Endothelial cell of hepatic sinusoid (primary cell): ENCODE measurements around the gene ACOX3.

ENCODE experiments used
- in situ Hi-C: cut with HindIII; loops from 2 replicates; pipeline ENCODE4 v1.10.0; 2017; ENCODE audit warnings: low sequenced_read_pairs

ACOX3 gene

DNA sequence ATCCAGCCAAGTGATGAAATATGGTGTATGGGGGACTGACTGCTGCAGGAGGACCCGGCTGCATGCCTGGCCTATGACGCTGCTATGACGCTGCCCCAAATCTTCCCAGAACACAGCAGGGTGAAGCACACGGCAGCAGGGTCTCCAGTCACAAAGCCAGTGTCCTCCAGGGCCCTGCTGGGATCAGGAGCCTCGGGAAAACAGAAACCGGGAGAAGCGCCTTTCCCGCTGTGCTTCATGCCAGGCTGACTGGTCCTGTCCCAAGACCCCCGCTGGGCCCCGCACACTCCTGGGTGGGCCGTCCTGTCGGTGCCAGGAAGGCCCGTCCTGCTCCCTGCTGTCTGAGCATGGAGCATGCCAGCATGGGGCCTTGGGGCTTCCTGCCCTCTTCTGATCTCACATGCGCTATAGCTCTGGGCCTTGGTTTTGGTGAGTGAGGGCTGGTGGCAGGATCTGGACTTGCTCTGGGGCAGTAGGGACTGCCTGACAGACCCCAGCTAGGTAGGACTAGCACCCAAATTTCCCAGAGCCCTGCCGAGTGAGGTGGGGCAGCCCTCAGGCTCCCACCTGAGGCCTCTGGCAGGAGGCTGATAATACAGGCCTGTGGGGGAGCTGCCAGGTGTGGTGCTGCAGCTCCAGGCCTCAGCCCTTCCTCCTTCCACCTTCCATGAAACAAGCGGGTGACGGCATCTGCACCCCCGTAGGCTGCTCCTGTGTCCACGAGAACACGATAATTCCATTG, 64.0 kb downstream of the ACOX3 start:
- in situ Hi-C loops: no loop called here

DNA sequence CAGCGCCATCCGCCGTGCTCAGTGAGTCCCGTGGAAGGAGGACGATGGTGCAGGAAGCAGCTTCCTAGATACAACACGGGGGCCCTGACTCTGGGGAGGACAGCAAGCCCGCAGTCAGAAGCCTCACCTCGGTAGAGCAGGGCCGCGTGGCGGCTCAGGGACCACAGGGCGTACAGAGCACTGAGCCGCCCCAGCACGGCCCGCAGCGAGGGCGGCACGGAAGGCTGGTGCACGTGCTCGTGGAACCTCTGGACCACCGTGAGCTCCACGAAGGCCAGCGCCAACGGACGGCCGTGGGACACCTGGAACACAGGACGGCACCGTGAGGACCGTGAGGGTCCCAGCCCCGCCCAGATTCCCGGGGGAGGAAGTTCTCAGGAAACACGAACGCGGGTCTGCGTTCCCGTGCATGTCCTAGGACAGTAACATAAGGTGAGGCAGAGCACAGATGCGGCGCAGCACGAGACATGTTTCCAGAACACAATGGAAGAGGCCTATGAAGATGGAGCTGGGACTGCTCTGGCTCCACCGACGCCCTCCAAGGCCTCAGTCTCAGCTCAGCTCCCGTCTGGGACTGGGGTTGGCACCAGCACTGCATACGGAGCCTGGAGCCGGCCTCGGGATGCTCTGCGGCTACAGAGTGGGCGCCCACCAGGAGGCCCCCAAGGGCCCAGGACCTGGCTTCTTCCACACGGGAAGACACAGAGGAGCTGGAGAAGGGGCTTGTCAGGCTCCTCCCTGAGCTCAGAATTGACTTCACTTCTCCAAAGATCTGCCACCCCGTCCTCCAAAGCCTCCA, 65.5 kb downstream of the ACOX3 start:
- in situ Hi-C loops: no loop called here

DNA sequence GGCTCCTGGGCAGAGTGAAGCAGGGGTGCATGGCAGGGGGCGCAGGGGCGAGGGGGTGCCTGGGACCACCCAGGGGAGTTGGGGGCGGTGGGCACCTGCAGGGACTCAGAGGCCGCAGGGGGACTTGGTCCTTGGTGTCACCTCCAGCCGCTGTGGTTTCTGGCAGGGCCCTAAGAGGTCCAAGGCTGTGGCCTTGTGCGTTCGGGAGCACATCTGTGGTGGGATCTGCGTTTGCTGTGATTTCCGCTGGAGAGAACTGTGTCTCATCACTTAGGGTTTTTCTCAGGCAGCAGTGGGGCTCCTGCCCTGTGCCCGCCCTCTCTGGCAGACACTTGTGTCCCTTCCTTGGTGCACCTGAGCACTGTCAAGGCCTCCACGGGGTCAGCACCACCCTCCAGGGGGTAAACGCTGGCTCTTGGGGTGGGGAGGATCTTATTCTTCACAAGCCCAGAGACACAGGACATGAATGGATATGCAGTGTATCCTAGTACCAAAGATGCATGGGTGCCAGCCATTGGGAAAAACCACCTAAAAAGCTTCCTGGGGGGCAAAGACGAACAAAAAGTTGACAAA, 66.5 kb downstream of the ACOX3 start:
- in situ Hi-C loops: no loop called here

DNA sequence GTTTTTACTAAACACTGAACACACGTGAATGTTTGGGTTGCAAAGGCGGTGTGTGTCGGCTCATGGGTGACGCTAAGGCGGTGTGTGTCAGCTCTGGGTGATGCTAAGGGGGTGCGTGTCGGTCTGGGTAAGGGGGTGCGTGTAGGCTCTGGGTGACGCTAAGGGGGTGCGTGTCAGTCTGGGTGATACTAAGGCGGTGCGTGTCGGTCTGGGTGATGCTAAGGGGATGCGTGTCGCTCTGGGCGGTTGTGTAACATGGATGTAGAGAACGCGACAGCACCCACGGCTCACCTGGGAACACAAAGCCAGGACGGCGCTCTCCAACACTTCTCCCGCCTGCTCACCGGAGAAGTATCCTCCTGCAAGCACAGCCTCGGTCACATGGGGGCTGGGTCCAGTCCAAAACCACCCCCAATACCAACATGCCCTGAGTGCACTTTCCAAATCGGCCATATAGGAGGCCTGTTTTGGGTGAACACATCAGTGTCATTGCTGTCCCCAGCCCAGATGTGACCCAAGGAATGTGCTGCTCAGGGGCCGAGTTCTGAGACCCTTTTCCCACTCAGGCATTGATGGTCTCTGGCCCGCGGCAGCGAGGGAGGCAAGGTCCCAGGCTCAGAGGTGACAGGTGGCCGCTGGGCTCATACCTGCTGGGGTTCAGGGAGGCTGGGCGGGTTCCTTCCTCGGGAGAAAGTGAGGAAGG, 67.1 kb downstream of the ACOX3 start:
- in situ Hi-C loops: no loop called here

DNA sequence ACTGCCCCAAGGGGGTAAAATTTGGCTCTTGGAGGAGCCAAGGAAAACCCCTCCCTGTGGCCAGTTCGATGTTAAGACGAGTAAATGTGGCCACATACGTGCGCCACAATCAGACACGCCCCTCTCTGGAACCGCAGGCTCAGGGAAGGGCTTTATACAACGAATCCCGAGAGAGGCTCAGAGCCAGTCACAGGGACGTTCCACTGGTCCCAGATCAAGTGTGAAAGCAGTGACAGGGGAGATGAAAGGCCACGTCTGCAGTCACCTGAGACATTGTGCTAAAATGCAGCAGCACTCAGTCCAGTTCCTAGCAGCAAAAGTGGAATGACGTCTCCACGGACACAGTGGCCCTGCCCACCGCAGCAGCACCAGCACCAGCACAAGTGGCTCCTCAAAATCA, 68.0 kb downstream of the ACOX3 start:
- in situ Hi-C loops: no loop called here

DNA sequence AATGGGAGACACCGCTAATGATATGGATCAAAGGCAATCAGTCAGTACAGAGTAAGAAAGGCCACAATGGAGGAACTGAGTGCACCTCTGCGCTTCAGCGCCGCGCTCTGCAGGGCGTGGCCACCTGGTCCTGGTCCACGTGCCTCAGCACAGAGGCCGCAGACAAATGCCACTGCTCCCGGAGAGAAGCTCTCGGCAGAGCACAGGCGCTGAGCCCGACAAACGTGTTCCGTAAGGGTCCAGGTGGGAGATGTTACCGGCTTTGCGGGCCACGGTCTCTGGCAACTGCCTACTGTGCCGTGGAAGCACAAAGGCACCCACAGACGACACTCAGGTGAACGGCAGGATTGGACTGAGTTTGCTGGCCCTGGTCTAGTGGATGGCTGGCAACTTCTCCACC, 68.9 kb downstream of the ACOX3 start:
- in situ Hi-C loops: no loop called here

DNA sequence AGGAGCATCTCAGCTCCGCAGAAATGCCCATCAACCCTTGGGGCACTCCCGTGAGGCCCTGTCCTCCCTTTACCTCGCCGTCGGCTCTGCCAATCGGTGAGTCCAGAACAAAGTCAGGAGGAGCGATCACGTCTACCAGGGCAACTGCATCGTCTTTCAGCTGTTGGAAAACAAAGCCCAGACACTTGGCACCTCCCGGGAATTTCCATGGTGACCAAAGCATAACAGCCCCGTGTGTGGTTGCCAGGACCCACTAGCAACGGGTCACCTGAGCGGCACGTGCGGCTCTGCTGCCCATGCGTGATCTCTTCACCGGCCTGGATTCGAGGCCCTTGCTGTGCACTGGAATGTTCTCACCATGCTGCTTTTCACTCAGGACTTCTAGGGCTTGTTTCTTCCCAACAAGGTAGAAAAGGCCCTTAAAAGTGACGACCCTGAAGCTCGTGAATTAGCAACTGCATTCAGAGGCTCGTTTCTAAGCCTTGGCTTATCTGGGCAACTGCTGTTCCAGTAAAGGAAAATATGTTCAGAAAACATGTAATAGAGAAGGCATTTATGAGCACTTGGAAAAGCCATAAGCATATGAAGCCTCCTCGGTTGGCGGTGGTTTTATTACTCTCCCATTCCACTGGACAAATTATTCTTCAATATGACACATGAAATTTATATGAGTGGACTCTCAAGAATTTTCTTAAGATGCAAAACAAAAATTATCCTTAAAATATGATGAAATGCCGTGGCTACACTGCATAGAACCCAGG, 69.5 kb downstream of the ACOX3 start:
- in situ Hi-C loops: no loop called here

DNA sequence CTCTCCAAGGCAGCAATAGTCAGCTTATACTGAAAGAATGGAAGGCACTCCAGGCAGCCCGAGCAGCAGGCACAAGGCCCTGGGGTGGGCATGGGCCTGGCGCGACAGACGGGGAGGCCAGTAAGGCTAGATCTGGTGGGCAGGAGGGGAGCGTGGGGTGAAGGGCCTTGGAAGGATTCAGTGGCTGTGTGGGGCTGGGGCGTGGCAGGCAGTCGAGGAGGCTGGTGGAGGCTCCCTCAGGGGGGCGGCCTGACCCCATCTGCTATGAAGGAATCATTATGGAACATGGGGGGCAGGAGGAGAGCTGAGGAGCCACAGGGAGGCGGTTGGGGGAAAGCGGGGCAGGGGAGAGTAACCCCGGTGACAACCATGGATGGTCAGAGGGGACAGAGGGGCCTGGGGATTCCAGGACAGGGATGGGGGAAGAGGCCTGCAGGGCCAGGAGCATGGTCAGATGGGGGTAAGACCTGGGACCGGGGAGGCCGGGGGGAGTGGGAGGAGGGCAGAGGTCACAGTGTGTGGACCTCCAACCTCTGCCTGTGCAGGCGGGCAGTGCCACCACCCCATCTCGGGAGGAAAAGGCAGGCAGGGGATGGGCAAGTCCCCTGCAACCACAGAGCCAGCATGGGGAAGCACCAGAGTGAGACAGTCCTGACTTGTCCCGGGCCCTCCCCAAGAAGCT, 70.3 kb downstream of the ACOX3 start:
- in situ Hi-C loops: no loop called here

DNA sequence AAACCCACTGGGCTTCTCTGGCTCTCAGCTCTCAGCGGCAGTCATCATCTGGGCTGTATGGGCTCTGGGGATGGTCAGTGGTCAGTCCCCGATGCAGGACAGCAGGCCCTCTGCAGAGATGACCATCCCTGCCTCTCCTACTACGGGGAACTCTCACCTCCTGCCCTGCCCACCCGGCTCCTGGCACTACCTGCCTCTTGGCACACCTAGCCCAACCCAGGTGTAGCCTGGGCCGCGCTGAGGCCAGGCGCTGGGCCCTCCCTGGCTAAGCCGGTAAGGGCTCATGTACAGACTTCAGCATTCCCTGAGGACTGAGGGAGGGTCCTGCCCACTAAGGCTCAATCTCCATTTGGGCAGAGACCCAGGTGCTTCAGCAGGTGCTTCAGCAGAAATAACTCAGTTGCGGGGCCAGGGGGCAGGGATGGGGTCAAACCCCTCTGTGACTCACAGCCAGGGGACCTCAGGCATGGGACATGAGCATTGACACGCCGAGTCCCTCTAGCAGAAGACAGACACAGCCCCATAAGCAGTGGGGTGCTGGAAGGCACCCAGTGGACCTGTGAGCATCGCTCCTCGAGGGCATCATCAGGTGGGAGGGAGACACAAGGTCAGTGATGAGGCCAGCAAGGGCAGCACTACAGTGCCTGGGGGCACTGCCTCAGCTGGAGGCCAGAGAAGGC, 71.0 kb downstream of the ACOX3 start:
- in situ Hi-C loops: no loop called here

DNA sequence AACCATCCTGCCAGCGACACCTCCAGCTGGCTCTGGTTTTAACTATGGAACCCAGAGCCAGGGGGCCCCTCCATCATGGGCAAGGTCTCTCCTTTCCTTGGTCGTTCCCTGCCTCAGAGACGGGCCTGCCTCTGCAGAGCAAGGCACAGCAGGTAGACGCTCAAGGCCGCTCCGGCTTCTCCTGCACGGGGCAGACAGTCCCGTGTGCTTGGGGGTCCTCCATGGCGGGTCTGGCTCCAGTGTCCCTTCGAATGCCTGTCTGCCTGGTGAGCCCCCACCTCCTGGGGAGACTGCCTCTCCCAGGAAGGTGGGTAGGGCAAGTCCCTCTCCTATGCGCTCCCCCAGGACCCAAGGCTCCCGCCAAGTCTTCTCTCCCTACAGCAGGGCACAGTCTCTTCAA, 71.5 kb downstream of the ACOX3 start:
- in situ Hi-C loops: no loop called here

DNA sequence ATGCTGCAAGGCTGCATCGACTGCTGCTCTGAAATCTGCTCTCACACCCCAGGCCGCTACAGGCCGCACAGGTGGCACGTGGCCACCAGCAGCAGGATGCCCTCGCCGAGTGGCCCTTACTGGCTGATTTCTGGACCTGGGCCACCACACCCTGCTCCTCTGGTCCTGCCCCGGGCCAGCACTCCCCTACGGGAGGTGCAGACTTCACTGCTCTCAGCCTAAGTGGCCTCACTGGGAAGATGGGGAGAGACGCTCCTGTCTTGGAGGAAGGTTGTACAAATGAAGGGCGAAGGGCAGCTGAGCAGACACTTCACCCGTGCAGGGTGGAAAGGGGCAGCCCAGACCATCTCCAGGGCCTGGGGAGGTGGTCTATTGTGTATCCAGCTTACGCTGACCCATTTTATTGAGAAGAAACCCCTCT, 72.5 kb downstream of the ACOX3 start:
- in situ Hi-C loops: no loop called here

DNA sequence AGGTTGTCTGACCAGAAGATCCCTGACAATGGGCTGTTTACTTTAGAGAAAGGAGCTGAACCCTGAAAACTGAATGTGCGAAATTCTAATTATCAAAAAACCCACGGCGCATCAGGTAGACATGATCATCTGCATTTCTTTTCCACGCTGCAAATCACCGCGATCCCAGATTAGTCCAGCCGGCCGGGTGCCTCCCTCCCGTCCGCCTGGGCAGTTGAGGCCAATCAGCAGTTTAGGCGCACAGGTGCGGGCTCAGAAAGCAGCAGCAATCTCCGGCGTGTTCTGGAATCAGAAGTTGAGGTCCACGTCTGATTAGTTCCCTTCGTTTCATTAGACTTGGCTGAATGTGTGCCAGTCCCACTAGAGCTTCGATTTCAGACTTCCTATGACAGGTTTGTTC, 73.9 kb downstream of the ACOX3 start:
- in situ Hi-C loops: no loop called here

DNA sequence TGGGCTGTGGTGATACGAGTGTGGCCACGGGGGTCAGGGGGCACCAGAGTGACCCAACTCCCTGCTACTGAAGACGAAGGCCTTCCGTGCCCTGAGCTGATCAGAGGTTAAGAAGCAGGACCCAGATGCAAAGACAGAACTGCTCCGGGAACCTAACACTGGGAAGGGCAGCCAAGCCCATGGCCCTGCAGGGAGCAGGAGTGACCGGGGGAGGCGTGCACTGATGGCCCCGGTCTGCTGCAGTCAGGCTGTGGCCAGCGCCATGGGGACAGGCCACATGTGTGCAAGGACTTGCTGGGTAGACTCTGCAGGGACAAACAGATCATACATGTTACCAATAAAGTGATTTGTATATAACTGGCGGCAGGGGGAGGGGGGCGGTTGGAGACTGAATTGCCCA, 74.6 kb downstream of the ACOX3 start:
- in situ Hi-C loops: no loop called here

DNA sequence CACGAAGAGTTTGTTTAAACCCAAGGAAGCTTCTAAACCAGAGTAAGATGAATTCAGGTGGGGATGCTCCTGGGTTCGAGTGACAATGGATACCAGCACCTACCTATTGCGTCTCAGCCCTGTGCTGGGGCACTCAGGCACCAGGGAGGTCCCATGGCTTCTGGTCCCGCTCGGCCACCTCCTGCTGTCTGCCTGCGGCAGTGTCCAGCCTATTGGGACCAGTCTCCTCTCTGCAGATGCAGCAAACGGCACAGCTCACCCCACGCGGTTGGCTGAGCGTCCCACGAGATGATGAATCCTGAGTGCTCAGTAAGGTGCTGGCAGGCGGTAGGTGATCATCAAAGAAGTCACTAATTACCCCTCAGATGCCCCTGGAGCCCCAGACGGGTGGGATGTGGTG, 75.2 kb downstream of the ACOX3 start:
- in situ Hi-C loops: no loop called here

DNA sequence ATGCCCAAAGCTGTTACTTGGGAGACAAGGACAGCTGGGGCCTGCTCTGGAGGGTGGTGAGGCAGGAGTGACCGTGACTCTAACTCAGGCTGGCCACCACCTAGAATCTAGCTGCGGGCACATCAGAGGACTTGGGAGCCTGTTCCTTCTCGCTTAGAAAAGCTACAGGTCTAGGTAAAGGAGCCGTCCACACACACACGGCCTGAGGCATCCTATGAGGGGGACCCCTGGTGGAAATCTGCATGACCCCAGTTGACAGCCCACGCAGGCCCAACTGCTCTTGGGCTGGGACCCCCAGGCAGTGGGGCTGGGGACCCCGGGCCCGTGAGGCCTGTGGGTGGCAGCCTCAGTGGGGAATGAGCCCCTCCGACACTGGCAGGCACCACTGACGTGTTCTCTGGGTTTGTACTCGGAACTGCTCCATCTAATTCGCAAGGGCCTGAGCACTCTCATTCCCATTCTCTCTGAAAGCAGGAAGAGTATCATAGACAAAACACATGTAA, 75.6 kb downstream of the ACOX3 start:
- in situ Hi-C loops: no loop called here

DNA sequence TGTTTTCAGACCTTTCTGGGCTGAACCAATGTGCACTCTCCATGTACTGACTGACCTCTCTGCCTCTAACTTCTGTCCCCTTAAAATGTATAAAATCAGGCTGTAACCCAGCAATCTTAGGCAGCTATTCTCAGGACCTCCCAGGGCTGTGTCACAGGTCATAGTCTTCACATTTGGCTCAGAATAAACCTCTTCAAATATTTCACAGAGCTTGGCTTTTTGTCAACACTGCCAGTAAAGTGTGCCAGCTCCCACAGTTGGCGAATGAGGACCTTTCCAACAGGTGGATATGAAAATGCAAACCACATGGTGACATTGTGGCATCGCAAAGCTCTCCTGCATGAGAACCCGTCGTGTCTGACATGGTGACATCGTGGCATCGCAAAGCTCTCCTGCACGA, 76.4 kb downstream of the ACOX3 start:
- in situ Hi-C loops: no loop called here

DNA sequence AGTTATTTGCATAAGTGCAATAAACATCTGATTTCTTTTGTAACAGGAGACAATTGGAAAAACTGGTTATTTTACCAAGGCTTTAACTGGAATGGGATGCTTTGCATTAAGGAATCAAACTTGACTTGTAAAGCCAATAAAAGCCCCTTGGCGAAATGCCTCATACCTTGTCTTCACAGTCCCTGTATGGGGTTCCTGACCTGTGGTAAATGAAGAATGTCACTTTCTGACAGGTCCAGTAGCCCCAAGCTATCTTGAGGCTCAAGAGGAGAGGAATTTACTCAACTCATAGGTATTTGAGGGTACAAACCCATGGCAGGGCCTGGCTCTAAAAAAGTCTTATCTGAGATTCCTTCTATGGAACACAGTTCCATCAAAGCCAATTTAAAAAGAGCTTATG, 78.0 kb downstream of the ACOX3 start:
- in situ Hi-C loops: no loop called here

DNA sequence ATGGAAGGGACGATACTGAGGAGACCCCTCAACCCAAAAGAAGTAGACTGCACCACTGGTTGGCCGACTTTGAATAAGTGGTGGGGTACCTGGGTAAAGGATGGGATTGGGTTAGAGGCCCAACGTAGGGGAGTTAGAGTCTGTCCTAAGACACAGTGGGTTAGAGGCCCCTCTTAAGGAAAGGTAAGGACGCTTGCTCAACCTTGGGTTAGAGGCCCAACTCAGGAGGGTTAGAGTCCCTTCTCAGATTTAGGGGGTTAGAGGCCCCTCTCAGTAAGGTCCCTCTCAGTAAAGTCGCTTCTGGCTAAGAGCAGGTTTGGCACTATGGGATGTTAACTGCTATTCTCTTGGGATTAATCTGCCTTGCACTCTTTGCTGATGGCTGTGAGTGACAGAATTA, 81.3 kb downstream of the ACOX3 start:
- in situ Hi-C loops: no loop called here

DNA sequence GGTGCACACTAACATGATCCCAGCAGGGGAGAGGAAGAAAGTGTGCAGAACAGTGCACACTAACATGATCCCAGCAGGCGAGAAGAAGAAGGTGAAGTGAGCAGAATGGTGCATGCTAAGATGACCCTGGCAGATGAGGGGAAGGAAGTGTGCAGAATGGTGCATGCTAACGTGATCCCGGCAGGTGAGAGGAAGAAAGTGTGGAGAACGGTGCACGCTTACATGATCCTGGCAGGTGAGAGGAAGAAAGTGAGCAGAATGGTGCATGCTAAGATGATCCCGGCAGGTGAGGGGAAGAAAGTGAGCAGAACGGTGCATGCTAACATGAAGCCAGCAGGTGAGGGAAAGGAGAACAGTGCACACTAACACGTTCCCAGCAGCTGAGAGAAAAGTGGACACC, 83.7 kb downstream of the ACOX3 start:
- in situ Hi-C loops: no loop called here
